Measurements from ENCODE around the gene TRPM2. TPM values are rescaled to one million over a fixed set of nuclear protein-coding genes. Genes with fewer than 3 reads are reported as not detected.
A peak's percentile ranks its signal among the peaks of the same experiment; 100 is the strongest.
"Not testable (repeated sequence)": the region's sequence is repeated elsewhere in the genome, so short reads cannot be mapped to it uniquely, and the experiment has no call there.

The TRPM2 gene
- total and polyA plus RNA-seq, 5 donors, result 0.61 to 1.7 (median 1.2) TPM

DNA sequence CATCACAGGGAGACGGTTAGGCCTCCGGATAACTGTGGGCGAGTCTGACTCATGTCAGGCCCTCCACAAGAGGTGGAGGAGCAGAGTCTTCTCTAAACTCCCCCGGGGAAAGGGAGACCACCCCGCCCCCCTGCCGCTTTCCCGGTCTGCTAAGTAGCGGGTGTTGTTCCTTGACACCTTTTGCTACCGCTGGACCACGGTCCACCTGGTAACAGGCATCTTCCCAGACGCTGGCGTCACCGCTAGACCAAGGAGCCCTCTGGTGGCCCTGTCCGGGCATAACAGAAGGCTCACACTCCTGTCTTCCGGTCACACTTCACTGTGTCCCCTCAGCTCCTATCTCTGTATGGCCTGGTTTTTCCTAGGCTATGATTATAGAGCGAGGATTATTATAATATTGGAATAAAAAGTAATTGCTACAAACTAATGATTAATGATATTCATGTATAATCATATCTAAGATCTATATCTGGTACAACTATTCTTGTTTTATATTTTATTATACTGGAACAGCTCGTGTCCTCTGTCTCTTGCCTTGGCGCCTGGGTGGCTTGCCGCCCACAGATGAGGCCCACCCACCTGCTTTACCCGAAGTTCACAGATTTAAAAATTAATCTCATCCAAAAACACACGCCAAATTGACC lies 126.3 kb downstream of the TRPM2 start:
- H3K4me1 ChIP-seq (ENCODE audit: control insufficient read depth, insufficient read depth, low read length); ATAC-seq; H3K27me3 ChIP-seq (ENCODE audit: control insufficient read depth, insufficient read depth); H3K27ac ChIP-seq (ENCODE audit: low read length); intact Hi-C loops (cut with DNase I); H3K4me3 ChIP-seq (ENCODE audit: low read length); H3K9me3 ChIP-seq (ENCODE audit: control insufficient read depth, low read length): not testable (repeated sequence)
- WGBS, result 41% methylated on average over 21 of the region's 21 CpGs
- peak in 2 of 3 donors; percentile 65 to 73 for DNase-seq

DNA sequence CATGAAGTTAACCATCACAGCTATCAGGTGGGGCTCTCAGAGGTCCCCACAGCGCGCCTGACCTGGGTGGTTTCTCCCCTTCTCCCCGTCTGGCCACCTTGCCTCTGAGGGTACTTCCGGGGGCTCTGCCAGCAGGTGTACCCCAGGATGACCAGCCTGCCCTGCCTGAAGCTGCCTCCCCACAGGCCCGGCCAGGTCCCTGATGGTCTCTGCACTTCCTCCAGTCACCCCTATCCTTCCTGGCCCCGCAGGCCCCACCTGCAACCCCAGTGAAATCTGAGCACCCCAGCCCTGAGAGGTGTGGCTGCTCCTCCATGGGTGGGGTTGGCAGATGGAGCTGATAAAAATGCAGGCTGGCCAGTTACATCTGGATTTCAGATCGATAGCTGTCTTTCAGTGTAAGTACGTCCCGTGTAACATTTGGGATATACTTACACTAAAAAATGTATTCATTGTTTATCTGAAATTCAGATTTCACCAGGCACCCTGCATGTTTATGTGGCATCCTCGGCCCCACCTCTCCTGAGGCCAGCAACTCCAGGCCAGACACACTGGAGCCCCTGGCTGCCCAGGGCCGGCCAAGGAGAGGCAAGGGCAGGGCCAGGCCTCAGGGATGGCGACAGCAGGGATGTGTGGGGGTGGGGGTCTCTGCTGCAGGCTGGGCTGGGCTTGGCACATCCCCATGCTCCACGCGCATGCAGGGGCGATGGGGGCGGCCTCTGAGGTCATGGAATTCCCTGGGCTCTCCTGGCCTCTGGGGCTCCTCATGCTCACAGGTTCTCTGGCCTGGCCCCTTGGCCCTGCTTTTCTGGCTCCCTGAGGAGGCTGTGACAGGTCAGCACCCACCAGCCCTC lies 127.0 kb downstream of the TRPM2 start:
- Histone ChIP-seq H3K27ac (ENCODE audit: low read length) (no peak overlapping the region), H3K27me3 (ENCODE audit: control insufficient read depth, insufficient read depth) (no peaks in the 10 kb centered on the region), H3K4me1 (ENCODE audit: control insufficient read depth, insufficient read depth, low read length) (no peaks in the 10 kb centered on the region), H3K4me3 (ENCODE audit: low read length) (no peak overlapping the region), H3K9me3 (ENCODE audit: control insufficient read depth, low read length) (no peaks in the 10 kb centered on the region)
- peak; percentile 35 to 42 for ATAC-seq
- peak in 1 of 3 donors; percentile 50 for DNase-seq
- 85% methylated on average over 16 of the region's 16 CpGs for WGBS
- intact Hi-C loops (cut with DNase I), result no loop called here

DNA sequence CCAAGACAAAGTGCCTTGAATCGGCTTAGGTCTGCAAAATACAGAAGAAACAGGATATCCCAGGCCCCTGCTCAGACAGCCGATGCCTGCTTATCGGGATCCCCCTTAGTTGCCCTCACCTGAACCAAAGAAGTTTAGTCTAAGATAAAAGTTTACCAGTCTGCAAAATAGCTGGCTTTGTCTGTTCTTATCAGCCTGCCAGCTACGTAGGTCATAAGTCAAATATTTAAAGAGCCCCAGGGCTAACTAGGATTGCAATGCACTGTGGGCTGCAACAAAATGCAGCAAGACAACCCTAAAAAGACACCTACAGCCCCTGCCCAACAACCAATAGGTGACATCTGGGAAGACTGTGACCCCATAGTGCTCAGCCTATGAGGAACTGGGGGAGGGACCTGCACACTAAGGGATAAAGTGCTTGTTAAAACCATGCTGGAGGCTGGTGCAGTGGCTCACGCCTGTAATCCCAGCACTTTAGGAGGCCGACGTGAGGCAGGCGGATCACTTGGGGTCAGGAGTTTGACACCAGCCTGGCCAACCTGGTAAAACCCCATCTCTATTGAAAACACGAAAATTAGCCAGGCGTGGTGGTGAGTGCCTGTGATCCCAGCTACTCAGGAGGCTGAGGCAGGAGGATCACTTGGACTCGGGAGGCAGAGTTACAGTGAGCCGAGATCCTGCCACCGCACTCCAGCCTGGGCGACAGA lies 129.3 kb downstream of the TRPM2 start:
- no peaks in the 10 kb centered on the region for H3K27me3 ChIP-seq (ENCODE audit: control insufficient read depth, insufficient read depth)
- no peaks in the 10 kb centered on the region for H3K4me1 ChIP-seq (ENCODE audit: control insufficient read depth, insufficient read depth, low read length)
- H3K27ac ChIP-seq (ENCODE audit: low read length), result no peak overlapping the region
- 77% methylated on average over 14 of the region's 14 CpGs for WGBS
- no peaks in the 10 kb centered on the region for H3K9me3 ChIP-seq (ENCODE audit: control insufficient read depth, low read length)
- no peak overlapping the region for H3K4me3 ChIP-seq (ENCODE audit: low read length)
- DNase-seq (no peak), ATAC-seq (no peak)
- intact Hi-C loops (cut with DNase I), result no loop called here

- ATAC-seq (no peak), DNase-seq (peak in 1 of 3 donors; percentile 29)
- Histone ChIP-seq H3K9me3 (ENCODE audit: control insufficient read depth, low read length) (no peaks in the 10 kb centered on the region), H3K4me3 (ENCODE audit: low read length) (no peak overlapping the region), H3K27ac (ENCODE audit: low read length) (no peak overlapping the region), H3K4me1 (ENCODE audit: control insufficient read depth, insufficient read depth, low read length) (no peaks in the 10 kb centered on the region), H3K27me3 (ENCODE audit: control insufficient read depth, insufficient read depth) (no peaks in the 10 kb centered on the region)
- intact Hi-C loops (cut with DNase I), result no loop called here
- 77% methylated on average over 28 of the region's 28 CpGs for WGBS
Observed at GRCh38 chr21:44483288-44484237, 130.1 kb downstream of the TRPM2 start.

GRCh38 chr21:44484498-44485253 lies 131.3 kb downstream of the TRPM2 start:
- H3K9me3 ChIP-seq (ENCODE audit: control insufficient read depth, low read length), result no peaks in the 10 kb centered on the region
- H3K4me3 ChIP-seq (ENCODE audit: low read length), result no peak overlapping the region
- no peaks in the 10 kb centered on the region for H3K4me1 ChIP-seq (ENCODE audit: control insufficient read depth, insufficient read depth, low read length)
- DNase-seq, result no peak
- intact Hi-C loops (cut with DNase I), result no loop called here
- WGBS, result 91% methylated on average over 43 of the region's 43 CpGs
- no peak for ATAC-seq
- no peaks in the 10 kb centered on the region for H3K27me3 ChIP-seq (ENCODE audit: control insufficient read depth, insufficient read depth)
- no peak overlapping the region for H3K27ac ChIP-seq (ENCODE audit: low read length)

- WGBS, result 58% methylated on average over 25 of the region's 25 CpGs
Observed at GRCh38 chr21:44485254-44485793, 131.9 kb downstream of the TRPM2 start.

DNA sequence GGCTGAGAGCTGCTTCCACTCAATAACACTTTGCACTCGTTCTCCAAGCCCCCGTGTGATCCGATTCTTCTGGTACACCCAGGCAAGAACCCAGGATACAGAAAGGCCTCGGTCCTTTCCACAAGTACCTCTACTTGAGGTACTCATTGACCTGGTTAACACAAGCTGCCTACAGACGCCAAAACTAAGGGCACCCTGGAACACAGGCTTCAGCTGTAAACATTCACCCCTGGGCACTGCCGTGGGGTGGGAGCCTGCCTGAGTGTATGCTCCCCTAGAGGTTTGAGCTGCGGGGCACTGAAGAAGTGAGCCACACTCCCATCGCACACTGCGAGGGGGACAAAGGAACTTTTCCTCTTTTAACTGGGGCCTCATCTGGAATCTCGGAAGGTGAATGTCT lies 132.4 kb downstream of the TRPM2 start:
- no peaks in the 10 kb centered on the region for H3K9me3 ChIP-seq (ENCODE audit: control insufficient read depth, low read length)
- WGBS, result 57% methylated on average over 10 of the region's 10 CpGs
- H3K27ac ChIP-seq (ENCODE audit: low read length), result no peak overlapping the region
- H3K4me3 ChIP-seq (ENCODE audit: low read length), result no peak overlapping the region
- no peaks in the 10 kb centered on the region for H3K4me1 ChIP-seq (ENCODE audit: control insufficient read depth, insufficient read depth, low read length)
- intact Hi-C loops (cut with DNase I), result no loop called here
- DNase-seq, result no peak
- H3K27me3 ChIP-seq (ENCODE audit: control insufficient read depth, insufficient read depth), result no peaks in the 10 kb centered on the region
- ATAC-seq, result peak in 1 of 2 donors; percentile 18

More at GRCh38 chr21:44485254-44485793, 131.9 kb downstream of the TRPM2 start:
- no peak overlapping the region for H3K27ac ChIP-seq (ENCODE audit: low read length)
- peak in 2 of 3 donors; percentile 82 for DNase-seq
- H3K4me1 ChIP-seq (ENCODE audit: control insufficient read depth, insufficient read depth, low read length), result no peaks in the 10 kb centered on the region
- intact Hi-C loops (cut with DNase I), result no loop called here
- no peak overlapping the region for H3K4me3 ChIP-seq (ENCODE audit: low read length)
- H3K27me3 ChIP-seq (ENCODE audit: control insufficient read depth, insufficient read depth), result no peaks in the 10 kb centered on the region
- H3K9me3 ChIP-seq (ENCODE audit: control insufficient read depth, low read length), result no peaks in the 10 kb centered on the region
- ATAC-seq, result peak; percentile 76 to 78

- intact Hi-C loops (cut with DNase I), result no loop called here
- H3K4me3 ChIP-seq (ENCODE audit: low read length), result no peak overlapping the region
- no peaks in the 10 kb centered on the region for H3K27me3 ChIP-seq (ENCODE audit: control insufficient read depth, insufficient read depth)
- ATAC-seq, result no peak
- no peaks in the 10 kb centered on the region for H3K4me1 ChIP-seq (ENCODE audit: control insufficient read depth, insufficient read depth, low read length)
- no peak overlapping the region for H3K27ac ChIP-seq (ENCODE audit: low read length)
- WGBS, result 83% methylated on average over 16 of the region's 16 CpGs
- no peaks in the 10 kb centered on the region for H3K9me3 ChIP-seq (ENCODE audit: control insufficient read depth, low read length)
- no peak for DNase-seq
Observed at GRCh38 chr21:44486302-44486701, 132.9 kb downstream of the TRPM2 start.

DNA sequence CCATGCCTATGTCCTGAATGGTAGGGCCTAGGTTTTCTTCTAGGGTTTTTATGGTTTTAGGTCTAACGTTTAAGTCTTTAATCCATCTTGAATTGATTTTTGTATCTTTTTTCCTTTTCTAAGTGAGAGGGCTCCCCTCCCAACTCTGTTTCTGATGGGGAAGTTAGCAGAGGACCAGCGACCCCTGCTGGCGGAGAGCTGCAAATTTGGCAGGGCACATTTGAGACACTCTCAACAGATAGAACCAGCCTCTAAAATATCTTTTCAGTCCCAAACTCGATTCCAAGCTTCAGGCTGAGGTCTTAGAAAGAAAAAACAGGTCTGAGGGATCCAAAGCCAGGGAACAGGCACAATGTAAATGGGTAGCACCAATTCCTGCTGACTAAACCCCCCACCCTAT lies 134.4 kb downstream of the TRPM2 start:
- H3K9me3 ChIP-seq (ENCODE audit: control insufficient read depth, low read length), result no peaks in the 10 kb centered on the region
- WGBS, result 26% methylated on average over 4 of the region's 4 CpGs
- H3K4me1 ChIP-seq (ENCODE audit: control insufficient read depth, insufficient read depth, low read length), result no peaks in the 10 kb centered on the region
- no peaks in the 10 kb centered on the region for H3K27me3 ChIP-seq (ENCODE audit: control insufficient read depth, insufficient read depth)
- intact Hi-C loops (cut with DNase I), result no loop called here
- no peak for DNase-seq
- H3K4me3 ChIP-seq (ENCODE audit: low read length), result no peak overlapping the region
- no peak for ATAC-seq
- no peak overlapping the region for H3K27ac ChIP-seq (ENCODE audit: low read length)

DNA sequence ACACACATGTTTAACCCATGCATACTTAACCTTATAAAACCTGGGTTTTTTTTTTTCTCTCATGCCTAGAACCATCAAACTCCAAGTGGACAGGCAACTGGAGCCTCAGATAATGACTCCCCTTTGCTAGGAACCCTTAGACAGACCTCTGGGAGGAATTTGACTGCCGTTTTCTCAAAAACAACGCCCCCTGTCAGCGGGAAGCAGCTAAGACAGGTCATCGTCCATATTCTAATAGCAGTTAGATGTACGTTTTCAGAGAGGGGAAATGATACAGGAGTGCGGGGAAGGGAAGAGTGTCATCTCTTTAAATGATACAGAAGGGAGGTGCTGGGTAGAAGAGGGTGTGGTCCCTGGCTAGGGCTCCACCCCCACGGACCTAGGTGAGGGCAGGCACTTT lies 136.5 kb downstream of the TRPM2 start:
- Histone ChIP-seq H3K27ac (ENCODE audit: low read length) (no peak overlapping the region), H3K4me3 (ENCODE audit: low read length) (no peak overlapping the region), H3K27me3 (ENCODE audit: control insufficient read depth, insufficient read depth) (no peaks in the 10 kb centered on the region), H3K4me1 (ENCODE audit: control insufficient read depth, insufficient read depth, low read length) (no peaks in the 10 kb centered on the region), H3K9me3 (ENCODE audit: control insufficient read depth, low read length) (no peaks in the 10 kb centered on the region)
- ATAC-seq (no peak), DNase-seq (no peak)
- intact Hi-C loops (cut with DNase I), result no loop called here
- 27% methylated on average over 7 of the region's 7 CpGs for WGBS

Data from right cardiac atrium (tissue), 5 donors.